Keratinocyte (primary cell): Measurements from ENCODE around the gene ARHGAP15. TPM values are rescaled to one million over a fixed set of nuclear protein-coding genes. Genes with fewer than 3 reads are reported as not detected.
A peak's percentile ranks its signal among the peaks of the same experiment; 100 is the strongest.
"Not testable (repeated sequence)": the region's sequence is repeated elsewhere in the genome, so short reads cannot be mapped to it uniquely, and the experiment has no call there.

ENCODE experiments used
- DNase-seq: peaks from one replicate; pipeline ENCODE4 v3.0.0-alpha.2; 2011; ENCODE audit warnings: low read depth, missing footprints, low spot score
- FAIRE-seq: peaks from 2 replicates; lab custom pipeline; 2011; peaks lifted over from hg19 to GRCh38; lab: Jason Lieb, UNC
- H2AFZ ChIP-seq: 2 replicates; pipeline ENCODE4 v1.6.0; 2012; ENCODE audit warnings: low read length, control low read depth, inconsistent platforms; ENCODE audit not compliant: control insufficient read depth
- H3K27ac ChIP-seq: 2 replicates; pipeline ENCODE4 v1.5.1; 2011; ENCODE audit warnings: low read length; ENCODE audit not compliant: control insufficient read depth, insufficient read depth
- H3K27me3 ChIP-seq: 3 replicates; pipeline ENCODE4 v1.6.0; 2011; ENCODE audit warnings: low read length; ENCODE audit not compliant: control insufficient read depth, insufficient read depth; ENCODE audit errors: extremely low read depth
- H3K36me3 ChIP-seq, 2 experiments: 2 replicates in 1 of 2; 3 replicates in 1 of 2; pipeline ENCODE4 v1.5.1; 2011; ENCODE audit warnings: low read length in 2 of 2, mild to moderate bottlenecking in 1 of 2; ENCODE audit not compliant: control insufficient read depth in 2 of 2, insufficient read depth in 2 of 2; ENCODE audit errors: extremely low read depth in 1 of 2
- H3K4me1 ChIP-seq: 3 replicates; pipeline ENCODE4 v1.5.1; 2011; ENCODE audit warnings: low read length; ENCODE audit not compliant: control insufficient read depth, insufficient read depth; ENCODE audit errors: extremely low read depth
- H3K4me2 ChIP-seq: 3 replicates; pipeline ENCODE4 v1.6.0; 2011; ENCODE audit warnings: low read depth, low read length; ENCODE audit not compliant: control insufficient read depth, insufficient read depth; ENCODE audit errors: extremely low read depth
- H3K4me3 ChIP-seq, 3 experiments: fragments of 200-600 bp in 1 of 3; sonication (generic) in 1 of 3; 2 replicates in 2 of 3; 3 replicates in 1 of 3; pipeline ENCODE4 v1.5.1; 2011 to 2016; ENCODE audit warnings: low read length in 3 of 3, mild to moderate bottlenecking in 3 of 3, control low read depth in 2 of 3, inconsistent platforms in 1 of 3, low read depth in 1 of 3, mixed read lengths in 1 of 3, mixed run types in 1 of 3, moderate library complexity in 1 of 3; ENCODE audit not compliant: control insufficient read depth in 2 of 3, insufficient read depth in 2 of 3; ENCODE audit errors: extremely low read depth in 1 of 3
- H3K79me2 ChIP-seq: 2 replicates; pipeline ENCODE4 v1.6.0; 2012; ENCODE audit warnings: low read length; ENCODE audit not compliant: control insufficient read depth, insufficient read depth
- H3K9ac ChIP-seq: 3 replicates; pipeline ENCODE4 v1.6.0; 2011; ENCODE audit warnings: low read length; ENCODE audit not compliant: control insufficient read depth, insufficient read depth; ENCODE audit errors: extremely low read depth
- H3K9me1 ChIP-seq: 3 replicates; pipeline ENCODE4 v1.6.0; 2011; ENCODE audit warnings: low read length; ENCODE audit not compliant: control insufficient read depth, insufficient read depth; ENCODE audit errors: extremely low read depth
- H3K9me3 ChIP-seq: 2 replicates; pipeline ENCODE4 v1.5.1; 2012; ENCODE audit warnings: low read depth, low read length; ENCODE audit not compliant: control insufficient read depth
- H4K20me1 ChIP-seq: 3 replicates; pipeline ENCODE4 v1.6.0; 2011; ENCODE audit warnings: low read length; ENCODE audit not compliant: control insufficient read depth, insufficient read depth; ENCODE audit errors: extremely low read depth
- EZH2 ChIP-seq: IDR thresholded peaks from one replicate; pipeline ENCODE4 v1.6.1; 2012; ENCODE audit warnings: inconsistent platforms, mild to moderate bottlenecking, low read length, moderate library complexity
- dilution Hi-C: fragments of 300-500 bp; cut with MboI; formaldehyde crosslinking; loops from one replicate; pipeline ENCODE4 v1.7.0; 2020; ENCODE audit warnings: low sequenced_read_pairs; ENCODE audit not compliant: extremely low pct_ligation_motif_present
- polyA plus RNA-seq, 5 experiments: library from polyadenylated mRNA; depleted of rRNA in 3 of 5; stranded (reverse) in 3 of 5; stranded (forward) in 1 of 5; unstranded in 1 of 5; fragments of >200 nt; gene quantifications; 1 replicate in 1 of 5; 2 replicates in 3 of 5; 3 replicates in 1 of 5; pipeline versions ENCODE4 v1.2.1 to v1.2.3, GENCODE V29; 2011 to 2012; ENCODE audit warnings: missing spikeins in 2 of 5, low read depth in 1 of 5, low replicate concordance in 1 of 5
- TF ChIP-seq, protein P1 (sequence below), 3 experiments: IDR thresholded peaks in 1 of 3; conservative IDR thresholded peaks in 1 of 3; optimal IDR thresholded peaks in 1 of 3; 2 replicates in 2 of 3; 3 replicates in 1 of 3; pipeline versions ENCODE3 to v1.5.1; 2011; ENCODE audit warnings: low read length in 3 of 3, mild to moderate bottlenecking in 3 of 3, moderate library complexity in 2 of 3, control low read depth in 1 of 3, inconsistent platforms in 1 of 3; ENCODE audit not compliant: insufficient read depth in 2 of 3; ENCODE audit errors: extremely low read depth in 1 of 3

Gene ARHGAP15
- polyA plus RNA-seq, 1 donor (not counting 4 experiments of a cell fraction or from before 2014, with no cell fraction given): not detected

DNA sequence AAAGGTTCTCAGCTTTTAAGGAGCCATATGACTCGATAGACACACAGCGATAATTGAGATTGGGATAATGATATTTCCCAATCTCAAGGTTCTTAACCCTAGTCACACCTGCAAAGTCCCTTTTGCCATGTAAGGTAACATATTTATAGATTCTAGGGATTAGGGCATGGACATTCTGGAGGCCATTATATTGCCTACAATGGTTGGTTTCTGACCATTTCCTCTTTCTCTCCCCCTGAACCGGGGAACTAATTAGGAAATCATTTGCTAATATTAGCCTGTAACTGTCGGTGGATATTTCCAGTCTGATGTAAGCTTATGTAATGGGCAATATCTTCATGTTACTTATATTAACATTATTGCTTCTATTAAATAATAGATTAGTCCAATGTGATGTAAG lies 40.8 kb upstream of the ARHGAP15 start:
- Histone ChIP-seq H3K9ac (no peak overlapping the region), H3K27me3 (no peaks in the 10 kb centered on the region), H3K79me2 (no peaks in the 10 kb centered on the region), H2AFZ (no peak overlapping the region), H3K4me2 (no peak overlapping the region), H3K4me1 (peaks cover 6% of the 10 kb centered on the region), H4K20me1 (no peaks in the 10 kb centered on the region), H3K4me3 (no peak overlapping the region), H3K9me3 (no peaks in the 10 kb centered on the region), H3K27ac (no peak overlapping the region), H3K9me1 (no peaks in the 10 kb centered on the region), H3K36me3 (no peaks in the 10 kb centered on the region)
- FAIRE-seq: no peak
- DNase-seq: no peak
- dilution Hi-C loops: no loop called here
- TF ChIP-seq, protein P1, sequence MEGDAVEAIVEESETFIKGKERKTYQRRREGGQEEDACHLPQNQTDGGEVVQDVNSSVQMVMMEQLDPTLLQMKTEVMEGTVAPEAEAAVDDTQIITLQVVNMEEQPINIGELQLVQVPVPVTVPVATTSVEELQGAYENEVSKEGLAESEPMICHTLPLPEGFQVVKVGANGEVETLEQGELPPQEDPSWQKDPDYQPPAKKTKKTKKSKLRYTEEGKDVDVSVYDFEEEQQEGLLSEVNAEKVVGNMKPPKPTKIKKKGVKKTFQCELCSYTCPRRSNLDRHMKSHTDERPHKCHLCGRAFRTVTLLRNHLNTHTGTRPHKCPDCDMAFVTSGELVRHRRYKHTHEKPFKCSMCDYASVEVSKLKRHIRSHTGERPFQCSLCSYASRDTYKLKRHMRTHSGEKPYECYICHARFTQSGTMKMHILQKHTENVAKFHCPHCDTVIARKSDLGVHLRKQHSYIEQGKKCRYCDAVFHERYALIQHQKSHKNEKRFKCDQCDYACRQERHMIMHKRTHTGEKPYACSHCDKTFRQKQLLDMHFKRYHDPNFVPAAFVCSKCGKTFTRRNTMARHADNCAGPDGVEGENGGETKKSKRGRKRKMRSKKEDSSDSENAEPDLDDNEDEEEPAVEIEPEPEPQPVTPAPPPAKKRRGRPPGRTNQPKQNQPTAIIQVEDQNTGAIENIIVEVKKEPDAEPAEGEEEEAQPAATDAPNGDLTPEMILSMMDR (optimal IDR thresholded peaks at IDR 0.05 in 1 of 3, IDR thresholded peaks at IDR 0.05 in 1 of 3, conservative IDR thresholded peaks at IDR 0.05 in 1 of 3; ENCODE audit: extremely low read depth in 1 of 3, insufficient read depth in 2 of 3, low read length in 3 of 3): no peak
- no peak for TF ChIP-seq EZH2

DNA sequence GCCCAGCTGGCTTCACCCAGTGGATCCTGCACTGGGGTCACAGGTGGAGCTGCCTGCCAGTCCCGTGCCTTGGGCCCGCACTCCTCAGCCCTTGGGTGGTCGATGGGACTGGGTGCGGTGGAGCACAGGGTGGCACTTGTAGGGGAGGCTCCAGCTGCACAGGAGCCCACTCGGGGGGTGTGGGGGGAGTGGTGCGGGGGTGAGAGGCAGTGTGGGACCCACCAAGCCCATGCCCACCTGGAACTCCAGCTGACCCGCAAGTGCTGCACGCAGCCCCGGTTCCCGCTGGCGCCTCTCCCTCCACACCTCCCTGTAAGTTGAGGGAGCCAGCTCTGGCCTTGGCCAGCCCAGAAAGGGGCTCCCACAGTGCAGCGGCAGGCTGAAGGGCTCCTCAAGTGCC lies 39.7 kb upstream of the ARHGAP15 start:
- FAIRE-seq, H3K4me3 ChIP-seq, H3K27me3 ChIP-seq, H3K9ac ChIP-seq, H4K20me1 ChIP-seq, H2AFZ ChIP-seq, dilution Hi-C loops, H3K9me3 ChIP-seq, DNase-seq, H3K79me2 ChIP-seq, H3K27ac ChIP-seq, H3K9me1 ChIP-seq, H3K4me1 ChIP-seq, H3K4me2 ChIP-seq, H3K36me3 ChIP-seq: not testable (repeated sequence)

DNA sequence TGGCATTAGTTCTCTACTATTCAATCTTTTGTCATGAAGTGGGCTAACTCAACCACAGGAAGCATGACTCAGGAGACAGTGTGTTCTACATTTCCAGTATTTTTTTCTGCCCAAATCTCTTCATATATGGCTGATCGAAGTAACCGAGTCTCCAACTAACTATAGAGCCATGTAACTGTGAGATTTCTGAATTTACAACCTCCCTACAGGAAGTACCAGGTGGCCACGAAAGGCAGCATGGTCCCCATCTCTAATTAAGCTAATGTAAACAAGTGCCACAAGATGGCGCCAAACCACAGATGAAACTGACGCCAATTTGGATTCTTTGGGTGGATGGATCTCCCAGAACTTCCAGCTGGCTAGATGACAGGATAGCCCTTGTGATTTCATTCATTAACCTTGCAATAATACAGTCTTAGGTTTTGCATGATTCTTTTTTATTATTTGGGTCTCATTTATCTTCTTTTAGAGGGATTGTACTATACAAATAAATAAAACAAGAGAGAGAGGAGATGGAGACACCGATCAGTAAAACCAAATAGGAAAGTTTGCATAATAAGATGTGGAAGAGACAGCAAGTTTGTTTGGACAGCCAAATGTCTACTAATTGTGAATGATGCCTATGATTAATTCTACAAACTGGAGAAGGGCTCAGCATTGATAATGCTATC lies 18.3 kb upstream of the ARHGAP15 start:
- Histone ChIP-seq H3K4me3 (no peak overlapping the region), H3K4me1 (no peaks in the 10 kb centered on the region), H3K27me3 (no peaks in the 10 kb centered on the region), H3K4me2 (peak overlapping the region; percentile 19), H3K27ac (no peak overlapping the region), H3K9me3 (no peaks in the 10 kb centered on the region), H4K20me1 (no peaks in the 10 kb centered on the region), H3K79me2 (no peaks in the 10 kb centered on the region), H2AFZ (peak overlapping the region; percentile 54), H3K9ac (no peak overlapping the region), H3K9me1 (no peaks in the 10 kb centered on the region), H3K36me3 (no peaks in the 10 kb centered on the region)
- dilution Hi-C loops: no loop called here
- DNase-seq (peak; percentile 0), FAIRE-seq (peak; percentile 85)
- no peak for TF ChIP-seq EZH2
- TF ChIP-seq, protein P1 (optimal IDR thresholded peaks at IDR 0.05 in 1 of 3, IDR thresholded peaks at IDR 0.05 in 1 of 3, conservative IDR thresholded peaks at IDR 0.05 in 1 of 3; ENCODE audit: extremely low read depth in 1 of 3, insufficient read depth in 2 of 3, low read length in 3 of 3): peak; percentile 57 to 81 (median 78)
